Right renal pelvis (tissue), 4 donors: ENCODE measurements around the gene MMP14. TPM values are rescaled to one million over a fixed set of nuclear protein-coding genes. Genes with fewer than 3 reads are reported as not detected.

Source experiments
- polyA plus RNA-seq, 4 donors: library from polyadenylated mRNA; unstranded; fragments of 120-200 nt; gene quantifications; one replicate each; pipeline ENCODE4 v1.2.1, GENCODE V29; 2013; ENCODE audit not compliant: insufficient read length in 4 of 4

MMP14 gene
- polyA plus RNA-seq, 4 donors: 147 to 172 (median 165) TPM

Other genes with a start within 250 kb of the MMP14 start
- 100 to 1,000 TPM; 267 to 301 (median 285) TPM for gene DAD1, start 247.4 kb upstream of the MMP14 start, polyA plus RNA-seq
- 10 to 100 TPM; 46.6 to 57.1 (median 52.7) TPM for gene ABHD4, start 238.3 kb upstream of the MMP14 start, polyA plus RNA-seq
- under 1 TPM; 0.07 to 0.34 (median 0.17) TPM for gene OR6J1, start 192.2 kb upstream of the MMP14 start, polyA plus RNA-seq
- 100 to 1,000 TPM; 131 to 150 (median 139) TPM for gene OXA1L, start 69.9 kb upstream of the MMP14 start, polyA plus RNA-seq
- 100 to 1,000 TPM in 3 of 4 donors, 10 to 100 TPM in 1; 95.3 to 132 (median 105) TPM for gene SLC7A7, start 21.1 kb upstream of the MMP14 start, polyA plus RNA-seq
- gene MRPL52, start 6.7 kb upstream of the MMP14 start, polyA plus RNA-seq: 10 to 100 TPM; 73.5 to 91.2 (median 79.6) TPM
- gene LRP10, start 35.2 kb downstream of the MMP14 start, polyA plus RNA-seq: 100 to 1,000 TPM in 1 of 4 donors, 10 to 100 TPM in 3; 83.8 to 104 (median 90.0) TPM
- gene REM2, start 46.6 kb downstream of the MMP14 start, polyA plus RNA-seq: 1 to 10 TPM; 1.1 to 1.7 (median 1.3) TPM
- gene RBM23, start 82.6 kb downstream of the MMP14 start, polyA plus RNA-seq: 100 to 1,000 TPM; 114 to 126 (median 122) TPM
- gene PRMT5, start 92.8 kb downstream of the MMP14 start, polyA plus RNA-seq: 100 to 1,000 TPM; 134 to 151 (median 144) TPM
- 10 to 100 TPM; 50.3 to 57.8 (median 52.7) TPM for gene HAUS4, start 120.5 kb downstream of the MMP14 start, polyA plus RNA-seq
- gene AJUBA, start 146.0 kb downstream of the MMP14 start, polyA plus RNA-seq: 10 to 100 TPM; 72.6 to 92.4 (median 81.5) TPM
- gene C14orf93, start 173.6 kb downstream of the MMP14 start, polyA plus RNA-seq: 10 to 100 TPM; 16.9 to 20.4 (median 18.8) TPM
- gene PSMB5, start 198.3 kb downstream of the MMP14 start, polyA plus RNA-seq: 100 to 1,000 TPM; 188 to 243 (median 217) TPM
- under 1 TPM in 1 of 4 donors, not detected in 3; 0.09 TPM for gene PSMB11, start 205.6 kb downstream of the MMP14 start, polyA plus RNA-seq
- 10 to 100 TPM; 20.4 to 24.9 (median 21.1) TPM for gene CDH24, start 220.9 kb downstream of the MMP14 start, polyA plus RNA-seq